ENCODE measurements around the gene TBL1XR1. TPM values are rescaled to one million over a fixed set of nuclear protein-coding genes. Genes with fewer than 3 reads are reported as not detected.

Gene TBL1XR1
- total RNA-seq, 1 experiment from 2014 or later: 175 TPM

DNA sequence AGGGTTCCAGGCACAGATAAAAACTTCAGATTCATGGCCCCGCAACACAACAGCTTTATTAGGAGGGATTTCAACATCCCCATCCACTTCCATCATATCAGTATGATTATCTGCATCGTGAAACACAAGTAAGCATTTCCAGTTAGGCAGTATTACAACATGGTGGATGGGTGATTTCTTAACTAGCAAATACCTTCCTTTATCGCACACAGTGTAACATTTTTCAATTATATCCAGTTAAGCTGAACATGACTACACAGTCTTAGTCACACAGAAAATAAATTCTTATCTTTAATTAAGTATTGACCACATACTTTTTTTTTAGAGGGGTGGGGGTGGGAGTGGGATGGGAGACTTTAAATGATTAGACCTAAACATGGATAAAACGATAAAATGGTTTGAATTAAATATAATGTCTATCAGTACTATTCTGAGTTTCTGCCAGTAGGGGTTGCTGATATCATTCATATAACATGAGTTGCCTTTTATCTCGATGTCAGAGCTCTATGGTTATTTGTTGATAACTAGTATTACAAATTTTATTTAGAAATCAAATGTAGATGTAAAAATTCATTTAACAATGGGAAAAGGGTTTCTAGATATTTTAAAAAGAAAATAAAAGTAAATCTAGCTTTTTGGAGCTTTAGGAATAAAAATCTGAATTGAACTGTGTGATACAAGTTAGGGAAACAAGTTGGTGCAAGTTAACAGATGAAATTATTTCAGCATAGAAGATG is 146.6 kb downstream of the TBL1XR1 start:
- H3K4me2 ChIP-seq (ENCODE audit: insufficient read depth, insufficient read length, low read length): no peak overlapping the region
- no peaks in the 10 kb centered on the region for H3K9me3 Mint-ChIP-seq
- H4K20me1 ChIP-seq (ENCODE audit: control insufficient read depth, insufficient read depth, insufficient read length): no peaks in the 10 kb centered on the region
- no peak overlapping the region for H4K91ac ChIP-seq (ENCODE audit: insufficient read length, low read depth, low read length)
- no peaks in the 10 kb centered on the region; the same call in 1 of the 2 replicates for H3K4me1 ChIP-seq (ENCODE audit: insufficient read depth, low read length)
- TF ChIP-seq, protein P1, sequence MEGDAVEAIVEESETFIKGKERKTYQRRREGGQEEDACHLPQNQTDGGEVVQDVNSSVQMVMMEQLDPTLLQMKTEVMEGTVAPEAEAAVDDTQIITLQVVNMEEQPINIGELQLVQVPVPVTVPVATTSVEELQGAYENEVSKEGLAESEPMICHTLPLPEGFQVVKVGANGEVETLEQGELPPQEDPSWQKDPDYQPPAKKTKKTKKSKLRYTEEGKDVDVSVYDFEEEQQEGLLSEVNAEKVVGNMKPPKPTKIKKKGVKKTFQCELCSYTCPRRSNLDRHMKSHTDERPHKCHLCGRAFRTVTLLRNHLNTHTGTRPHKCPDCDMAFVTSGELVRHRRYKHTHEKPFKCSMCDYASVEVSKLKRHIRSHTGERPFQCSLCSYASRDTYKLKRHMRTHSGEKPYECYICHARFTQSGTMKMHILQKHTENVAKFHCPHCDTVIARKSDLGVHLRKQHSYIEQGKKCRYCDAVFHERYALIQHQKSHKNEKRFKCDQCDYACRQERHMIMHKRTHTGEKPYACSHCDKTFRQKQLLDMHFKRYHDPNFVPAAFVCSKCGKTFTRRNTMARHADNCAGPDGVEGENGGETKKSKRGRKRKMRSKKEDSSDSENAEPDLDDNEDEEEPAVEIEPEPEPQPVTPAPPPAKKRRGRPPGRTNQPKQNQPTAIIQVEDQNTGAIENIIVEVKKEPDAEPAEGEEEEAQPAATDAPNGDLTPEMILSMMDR (conservative IDR thresholded peaks at IDR 0.05): peak; percentile 58
- H3K9me3 ChIP-seq (ENCODE audit: control insufficient read depth, low read depth, low read length): no peaks in the 10 kb centered on the region
- no CpG with 5 or more reads among the region's 5 CpGs for WGBS (ENCODE audit: extremely low coverage, insufficient read length, low lambda C conversion rate)
- no peak overlapping the region for H2BK12ac ChIP-seq (ENCODE audit: insufficient read length, low read depth, low read length)
- H3K4ac ChIP-seq (ENCODE audit: low read depth, low read length): no peak overlapping the region
- no peaks in the 10 kb centered on the region for H3K27me3 Mint-ChIP-seq (ENCODE audit: low read depth)
- H2BK120ac ChIP-seq (ENCODE audit: low read depth, low read length, poor library complexity, severe bottlenecking): no peak overlapping the region
- H3K4me1 Mint-ChIP-seq: peaks cover 36 to 45% of the 10 kb centered on the region in 2 experiments
- no peaks in the 10 kb centered on the region for H3K27me3 ChIP-seq (ENCODE audit: insufficient read depth, low read length)
- H4K5ac ChIP-seq (ENCODE audit: insufficient read length, low read depth, low read length): no peak overlapping the region
- H3K14ac ChIP-seq (ENCODE audit: insufficient read depth, low read length): no peak overlapping the region
- no peak overlapping the region for H2BK20ac ChIP-seq (ENCODE audit: low read depth, low read length, poor library complexity, severe bottlenecking)
- DNase-seq: no peak
- H3K27ac Mint-ChIP-seq: no peak overlapping the region
- no peaks in the 10 kb centered on the region for H3K23me2 ChIP-seq (ENCODE audit: insufficient read length, low read depth, low read length, poor library complexity, severe bottlenecking)
- no peak overlapping the region for H3K9ac ChIP-seq (ENCODE audit: extremely low read depth, insufficient read length, low read length)
- H3K79me1 ChIP-seq (ENCODE audit: insufficient read depth, low read depth, low read length, poor library complexity, severe bottlenecking): no peaks in the 10 kb centered on the region
- no peak overlapping the region for H2BK15ac ChIP-seq (ENCODE audit: low read depth, low read length)
- H3K4me3 Mint-ChIP-seq: no peak overlapping the region
- H2AFZ ChIP-seq (ENCODE audit: low read length): no peak overlapping the region
- no peak overlapping the region for H2BK5ac ChIP-seq (ENCODE audit: insufficient read length, low read length)
- no peak overlapping the region for H3K56ac ChIP-seq (ENCODE audit: insufficient read length, low read depth, low read length)
- no peaks in the 10 kb centered on the region for H3K79me2 ChIP-seq (ENCODE audit: insufficient read depth, low read length)
- H3K23ac ChIP-seq (ENCODE audit: insufficient read length, low read depth, low read length): no peak overlapping the region
- H3K18ac ChIP-seq (ENCODE audit: insufficient read length, low read depth, low read length): no peak overlapping the region
- no peak overlapping the region for H4K8ac ChIP-seq (replicated peaks; ENCODE audit: insufficient read length, low read depth, low read length)
- H3K36me3 Mint-ChIP-seq (ENCODE audit: insufficient read depth in 1 of 3, low read depth in 3 of 3): peaks cover 16 to 57% (median 56%) of the 10 kb centered on the region in 3 experiments; a peak in 6 of 7 replicates
- no peak overlapping the region for H3T11ph ChIP-seq (ENCODE audit: low read length)
- H3K27ac ChIP-seq (ENCODE audit: insufficient read length, low read depth, low read length): no peak overlapping the region
- no peak overlapping the region for H2AK5ac ChIP-seq (ENCODE audit: insufficient read length, low read length)

Measured in H9 (cell line).